NCI-H1092 treated with DMSO at 0.1 percent for 48 hours (cell line): ENCODE results near the gene WNT11.

Experiments used
- DNase-seq: peaks from one replicate; lab custom pipeline; 2025; lab: John Stamatoyannopoulos, UW

The WNT11 gene

GRCh38 chr11:76153571-76153923 is 52.8 kb downstream of the WNT11 start:
- DNase-seq, result no peak

DNA sequence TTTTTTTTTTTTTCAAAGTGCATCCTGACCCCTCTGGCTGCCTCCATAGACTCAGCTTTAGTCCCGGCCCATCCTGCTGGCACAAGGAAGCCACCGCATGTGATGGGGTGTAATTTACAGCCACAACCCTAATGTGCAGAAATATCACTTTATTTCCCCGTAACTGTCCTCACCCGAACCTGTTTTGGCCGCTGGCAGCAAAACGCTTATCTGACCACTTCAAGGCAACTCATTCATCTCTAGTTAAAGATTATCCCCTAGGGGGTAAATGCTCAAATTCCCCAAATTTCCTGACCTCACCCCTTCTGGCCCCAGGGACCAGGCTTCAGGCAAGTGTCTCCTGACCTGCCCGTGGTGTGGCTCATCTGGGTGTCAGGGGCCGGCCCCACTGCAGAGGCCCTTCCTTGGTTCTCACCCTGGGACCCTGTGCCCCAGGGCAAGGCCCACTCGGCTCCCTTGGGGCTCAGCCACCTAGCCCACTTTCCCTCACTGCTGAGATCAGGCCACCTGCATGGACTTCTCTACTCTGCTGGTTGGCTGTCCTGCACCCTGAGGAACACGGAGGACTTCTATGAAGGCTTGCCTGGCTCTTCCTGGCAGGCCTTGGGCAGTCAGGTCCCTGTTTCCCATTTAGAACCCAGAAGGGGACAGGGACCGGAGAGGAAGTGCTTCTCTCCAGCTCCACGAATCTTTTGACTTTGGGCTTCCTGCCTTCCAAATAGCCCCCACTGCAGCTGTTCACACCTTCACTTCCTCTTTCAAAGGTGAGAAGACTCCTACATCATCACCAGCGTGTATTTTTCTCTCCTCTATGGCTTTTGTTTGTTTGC is 53.3 kb downstream of the WNT11 start:
- DNase-seq, result no peak

GRCh38 chr11:76152086-76152681 is 54.1 kb downstream of the WNT11 start:
- no peak for DNase-seq

- DNase-seq, result no peak
Observed at GRCh38 chr11:76151556-76152085, 54.7 kb downstream of the WNT11 start.

GRCh38 chr11:76150141-76150540 is 56.2 kb downstream of the WNT11 start:
- DNase-seq, result no peak

DNA sequence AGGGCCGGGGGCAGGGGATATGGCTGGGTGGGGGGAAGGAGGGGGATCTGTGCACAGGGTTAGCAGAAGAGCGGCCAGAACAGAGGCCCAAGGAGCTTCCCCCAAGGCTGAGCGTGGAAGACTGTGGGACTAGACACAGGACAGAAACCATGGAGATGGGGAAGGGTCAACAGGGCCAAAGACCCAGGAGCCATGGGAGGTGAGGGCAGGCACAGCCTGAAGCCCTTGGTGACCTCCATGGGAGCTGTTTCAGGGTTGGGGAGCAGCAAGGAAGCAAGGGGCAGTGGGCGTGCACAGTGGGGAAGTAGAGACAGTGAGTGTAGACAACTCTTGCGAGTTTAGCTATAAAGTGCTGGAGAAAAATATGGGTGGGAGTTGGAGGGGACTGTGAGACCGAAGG is 56.6 kb downstream of the WNT11 start:
- DNase-seq, result no peak

GRCh38 chr11:76148941-76149613 is 57.2 kb downstream of the WNT11 start:
- no peak for DNase-seq

GRCh38 chr11:76148231-76148630 is 58.1 kb downstream of the WNT11 start:
- no peak for DNase-seq

GRCh38 chr11:76147106-76147740 is 59.1 kb downstream of the WNT11 start:
- DNase-seq, result no peak

DNA sequence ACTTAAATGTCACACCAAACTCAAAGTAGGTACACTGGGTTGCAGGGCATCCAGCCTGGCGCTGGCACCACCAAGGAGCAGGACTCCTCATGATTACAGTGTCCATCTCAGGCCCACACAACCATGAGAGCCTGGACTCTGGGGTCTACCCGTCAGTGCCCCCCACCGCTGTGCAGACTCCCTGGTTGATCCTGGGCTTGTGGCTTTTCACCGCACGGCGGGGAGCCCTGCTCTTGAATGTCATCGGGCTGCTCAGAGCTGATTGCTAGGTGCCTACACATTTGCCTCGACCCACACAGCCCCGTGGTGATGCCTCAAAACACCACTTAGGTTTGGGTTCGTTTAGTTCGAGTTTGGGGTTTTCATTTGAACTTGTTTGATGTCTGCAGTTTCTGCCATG is 63.0 kb downstream of the WNT11 start:
- no peak for DNase-seq

- no peak for DNase-seq
Observed at GRCh38 chr11:76141901-76142588, 64.3 kb downstream of the WNT11 start.

DNA sequence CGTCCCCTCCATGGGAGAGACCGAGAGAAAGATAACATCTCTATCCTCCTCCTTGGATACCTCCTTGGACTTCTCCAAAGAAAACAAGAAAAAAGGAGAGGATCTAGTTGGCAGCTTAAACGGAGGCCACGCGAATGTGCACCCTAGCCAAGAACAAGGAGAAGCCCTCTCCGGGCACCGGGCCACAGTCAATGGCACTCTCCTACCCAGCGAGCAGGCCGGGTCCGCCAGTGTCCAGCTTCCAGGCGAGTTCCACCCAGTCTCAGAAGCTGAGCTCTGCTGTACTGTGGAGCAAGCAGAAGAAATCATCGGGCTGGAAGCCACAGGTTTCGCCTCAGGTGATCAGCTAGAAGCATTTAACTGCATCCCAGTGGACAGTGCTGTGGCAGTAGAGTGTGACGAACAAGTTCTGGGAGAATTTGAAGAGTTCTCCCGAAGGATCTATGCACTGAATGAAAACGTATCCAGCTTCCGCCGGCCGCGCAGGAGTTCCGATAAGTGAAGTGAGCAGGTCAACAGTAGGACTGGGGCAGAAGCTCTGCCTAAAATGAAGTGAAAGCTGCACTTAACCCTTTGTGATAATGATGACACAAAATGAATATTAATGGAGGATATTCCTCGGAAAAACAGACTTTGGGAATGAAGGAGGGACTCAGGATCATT is 65.3 kb downstream of the WNT11 start:
- no peak for DNase-seq

DNA sequence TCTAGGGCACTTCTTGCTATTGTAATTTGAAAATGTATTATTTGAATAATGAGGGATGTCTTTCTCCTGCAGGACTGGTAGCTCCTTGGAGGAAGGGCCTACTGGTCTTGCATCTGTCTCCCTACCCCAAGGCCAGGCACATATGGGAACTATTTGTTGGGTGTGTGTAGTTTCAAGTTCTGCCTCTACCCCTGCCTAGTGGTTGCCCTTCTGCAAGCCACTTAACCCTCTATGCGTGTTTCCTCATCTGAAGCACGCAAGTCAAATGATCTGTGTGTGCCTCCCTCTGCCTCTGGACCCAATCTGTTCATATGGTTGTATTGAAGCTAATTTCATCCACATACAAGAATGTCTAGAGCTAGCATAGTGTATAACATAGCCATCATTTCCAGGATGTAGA is 67.0 kb downstream of the WNT11 start:
- DNase-seq, result no peak
